Suppressor macrophage (primary cell): ENCODE data around the gene C6.
"Not testable (repeated sequence)": the region's sequence is repeated elsewhere in the genome, so short reads cannot be mapped to it uniquely, and the experiment has no call there.

Experiments
- DNase-seq, 4 experiments: peaks; one replicate each; pipeline ENCODE4 v3.0.0-alpha.2; 2020 to 2022
- total RNA-seq, 17 experiments: gene quantifications; one replicate each; lab custom pipeline; 2026; ENCODE audit warnings: mixed read lengths in 6 of 17, inconsistent platforms in 3 of 17; lab: John Stamatoyannopoulos, UW

The C6 gene
- 0 to 3.4 (median 0) reads per million in 17 experiments for total RNA-seq

- no peak for DNase-seq
Measured at GRCh38 chr5:41213340-41213739, at the start of gene C6. C6 (minus strand) TSS chr5:41213532; CDS start chr5:41203230, 10,302 bp downstream.

- DNase-seq: no peak
Measured at GRCh38 chr5:41256400-41256799, 43.1 kb upstream of the C6 start.

- no peak for DNase-seq
Measured at GRCh38 chr5:41253109-41253508, 39.8 kb upstream of the C6 start.

- DNase-seq: no peak
Measured at GRCh38 chr5:41252036-41252435, 38.7 kb upstream of the C6 start.

GRCh38 chr5:41250351-41250987 lies 37.1 kb upstream of the C6 start:
- no peak for DNase-seq

- DNase-seq: no peak
Measured at GRCh38 chr5:41247135-41247534, 33.8 kb upstream of the C6 start.

GRCh38 chr5:41246376-41246775 lies 33.0 kb upstream of the C6 start:
- no peak for DNase-seq

- no peak for DNase-seq
Measured at GRCh38 chr5:41243558-41243957, 30.2 kb upstream of the C6 start.

- DNase-seq: no peak
Measured at GRCh38 chr5:41240985-41241384, 27.7 kb upstream of the C6 start.

- no peak for DNase-seq
Measured at GRCh38 chr5:41240390-41240789, 27.1 kb upstream of the C6 start.

- DNase-seq: no peak
Measured at GRCh38 chr5:41234475-41234874, 21.1 kb upstream of the C6 start.

GRCh38 chr5:41232797-41233196 lies 19.5 kb upstream of the C6 start:
- no peak for DNase-seq

GRCh38 chr5:41230276-41230675 lies 16.9 kb upstream of the C6 start:
- DNase-seq: not testable (repeated sequence)

- DNase-seq: no peak
Measured at GRCh38 chr5:41223962-41224361, 10.6 kb upstream of the C6 start.

- DNase-seq: no peak
Measured at GRCh38 chr5:41219658-41220269, 6.4 kb upstream of the C6 start.

GRCh38 chr5:41218929-41219657 lies 5.8 kb upstream of the C6 start:
- DNase-seq: no peak

- DNase-seq: no peak
Measured at GRCh38 chr5:41214182-41214581, 850 bp upstream of the C6 start.

- no peak for DNase-seq
Measured at GRCh38 chr5:41212935-41213334, 397 bp downstream of the C6 start.

GRCh38 chr5:41211417-41211816 lies 1.9 kb downstream of the C6 start:
- no peak for DNase-seq

GRCh38 chr5:41205475-41205874 lies 7.9 kb downstream of the C6 start:
- DNase-seq: not testable (repeated sequence)

- no peak for DNase-seq
Measured at GRCh38 chr5:41203033-41203432, 10.3 kb downstream of the C6 start.

- DNase-seq: no peak
Measured at GRCh38 chr5:41201082-41201772, 12.1 kb downstream of the C6 start.

GRCh38 chr5:41200506-41200905 lies 12.8 kb downstream of the C6 start:
- DNase-seq: no peak
